ENCODE data around the gene RAB10.
"Not testable (repeated sequence)": the region's sequence is repeated elsewhere in the genome, so short reads cannot be mapped to it uniquely, and the experiment has no call there.

RAB10 gene

DNA sequence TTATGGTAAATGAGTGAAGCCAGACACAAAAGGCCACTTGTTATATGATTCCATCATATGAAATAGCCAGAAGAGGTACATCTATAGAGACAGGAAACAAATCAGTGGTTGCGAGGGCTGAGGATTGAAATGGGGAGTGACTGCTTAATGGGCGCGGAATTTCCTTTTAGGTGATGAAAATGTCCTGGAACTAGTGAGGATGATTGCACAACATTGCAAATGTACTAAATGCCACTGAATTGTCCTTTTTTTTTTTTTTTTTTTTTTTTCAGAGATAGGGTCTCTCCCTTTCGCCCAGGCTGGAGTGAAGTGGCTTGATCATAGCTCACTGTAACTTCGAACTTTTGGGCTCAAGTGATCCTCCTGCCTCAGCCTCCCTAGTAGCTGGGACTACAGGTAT, 123.7 kb downstream of the RAB10 start:
- DNase-seq (ENCODE audit: low read depth, low spot score) = no peak

DNA sequence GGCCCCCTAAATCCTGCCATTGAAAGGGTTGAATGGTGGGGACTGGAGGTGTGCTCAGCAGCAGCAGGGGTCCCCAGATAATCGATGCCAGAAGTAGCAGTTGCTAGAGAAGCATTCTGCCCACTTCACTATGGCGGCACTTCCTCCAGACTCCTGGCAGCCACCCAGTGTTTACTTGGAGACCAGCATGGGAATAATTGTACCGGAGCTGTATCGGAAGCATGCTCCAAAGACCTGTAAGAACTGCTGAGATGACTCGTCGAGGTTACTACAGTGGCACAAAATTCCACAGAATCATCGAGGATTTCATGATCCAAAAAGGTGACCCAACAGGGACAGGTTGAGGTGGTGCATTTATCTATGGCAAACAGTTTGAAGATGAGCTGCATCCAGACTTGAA, 128.0 kb downstream of the RAB10 start:
- DNase-seq (ENCODE audit: low read depth, low spot score) = no peak

- no peak for DNase-seq (ENCODE audit: low read depth, low spot score)
These were observed 129.1 kb downstream of the RAB10 start for GRCh38 chr2:26162963-26163362.

DNA sequence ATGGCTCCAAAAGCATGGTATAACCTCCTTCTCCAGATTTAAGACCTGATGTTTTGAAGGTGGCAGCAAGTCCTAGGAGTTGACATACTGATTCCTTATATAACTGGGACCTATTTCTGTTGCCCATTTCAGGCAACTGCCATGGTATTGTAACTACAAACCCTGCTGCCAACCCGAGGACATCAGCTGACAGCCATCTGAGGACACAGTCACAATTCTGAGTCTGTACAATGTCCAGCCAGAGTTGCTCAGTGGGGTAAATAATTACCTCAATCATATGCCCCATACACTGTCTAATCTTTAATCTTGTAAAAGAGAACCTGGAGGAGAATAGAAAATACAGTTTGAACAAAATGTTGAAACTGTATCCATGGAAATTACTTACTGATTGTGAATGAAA, 130.3 kb downstream of the RAB10 start:
- no peak for DNase-seq (ENCODE audit: low read depth, low spot score)

DNA sequence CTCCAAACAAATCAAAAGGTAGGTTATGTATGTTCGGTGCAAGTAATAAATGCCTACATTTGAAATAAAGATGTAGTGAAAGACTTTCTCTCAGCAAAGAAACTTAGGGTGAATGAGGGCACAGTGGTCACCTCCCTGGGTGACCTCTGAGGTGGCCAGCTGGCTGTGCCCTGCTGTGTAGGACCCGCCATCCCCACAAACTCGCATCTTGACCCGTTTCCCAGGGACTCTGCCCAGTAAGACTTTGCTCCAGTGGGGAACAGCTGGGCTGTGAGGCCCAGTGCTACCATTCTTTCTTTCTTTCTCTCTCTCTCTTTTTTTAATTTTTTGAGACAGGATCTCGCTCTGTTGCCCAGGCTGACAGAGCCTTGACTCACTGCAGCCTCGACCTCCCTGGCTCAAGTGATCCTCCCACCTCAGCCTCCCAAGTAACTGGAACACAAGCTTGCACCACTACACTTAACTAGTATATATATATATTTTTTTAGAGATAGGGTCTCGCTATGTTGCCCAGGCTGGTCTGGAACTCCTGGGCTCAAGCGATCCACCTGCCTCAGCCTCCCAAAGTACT, 130.8 kb downstream of the RAB10 start:
- DNase-seq (ENCODE audit: low read depth, low spot score) = no peak

DNA sequence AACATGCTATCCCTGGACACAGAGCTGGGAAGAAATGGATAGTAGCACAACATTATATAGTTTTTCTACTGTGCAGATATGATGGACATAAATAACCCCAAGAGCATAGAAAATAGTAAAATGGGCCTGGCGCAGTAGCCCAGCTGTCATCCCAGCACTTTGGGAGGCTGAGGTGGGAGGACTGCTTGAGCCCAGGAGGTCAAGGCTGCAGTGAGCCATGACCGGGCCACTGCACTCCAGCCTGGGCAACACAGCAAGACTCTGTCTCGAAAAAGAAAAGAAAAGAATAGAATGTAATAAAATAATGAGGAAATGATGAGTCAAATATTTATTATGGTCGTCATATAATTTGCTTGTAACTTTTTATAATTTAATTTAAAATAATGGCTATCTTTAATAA, 131.5 kb downstream of the RAB10 start:
- DNase-seq (ENCODE audit: low read depth, low spot score) = no peak

- DNase-seq (ENCODE audit: low read depth, low spot score) = not testable (repeated sequence)
These were observed 132.7 kb downstream of the RAB10 start for GRCh38 chr2:26166541-26166940.

GRCh38 chr2:26168785-26169184, 134.9 kb downstream of the RAB10 start:
- DNase-seq (ENCODE audit: low read depth, low spot score) = no peak

- no peak for DNase-seq (ENCODE audit: low read depth, low spot score)
These were observed 135.3 kb downstream of the RAB10 start for GRCh38 chr2:26169226-26169625.

- DNase-seq (ENCODE audit: low read depth, low spot score) = no peak
These were observed 136.0 kb downstream of the RAB10 start for GRCh38 chr2:26169681-26170414.

GRCh38 chr2:26170795-26171194, 136.9 kb downstream of the RAB10 start:
- no peak for DNase-seq (ENCODE audit: low read depth, low spot score)

GRCh38 chr2:26172189-26172870, 138.4 kb downstream of the RAB10 start:
- no peak for DNase-seq (ENCODE audit: low read depth, low spot score)

DNA sequence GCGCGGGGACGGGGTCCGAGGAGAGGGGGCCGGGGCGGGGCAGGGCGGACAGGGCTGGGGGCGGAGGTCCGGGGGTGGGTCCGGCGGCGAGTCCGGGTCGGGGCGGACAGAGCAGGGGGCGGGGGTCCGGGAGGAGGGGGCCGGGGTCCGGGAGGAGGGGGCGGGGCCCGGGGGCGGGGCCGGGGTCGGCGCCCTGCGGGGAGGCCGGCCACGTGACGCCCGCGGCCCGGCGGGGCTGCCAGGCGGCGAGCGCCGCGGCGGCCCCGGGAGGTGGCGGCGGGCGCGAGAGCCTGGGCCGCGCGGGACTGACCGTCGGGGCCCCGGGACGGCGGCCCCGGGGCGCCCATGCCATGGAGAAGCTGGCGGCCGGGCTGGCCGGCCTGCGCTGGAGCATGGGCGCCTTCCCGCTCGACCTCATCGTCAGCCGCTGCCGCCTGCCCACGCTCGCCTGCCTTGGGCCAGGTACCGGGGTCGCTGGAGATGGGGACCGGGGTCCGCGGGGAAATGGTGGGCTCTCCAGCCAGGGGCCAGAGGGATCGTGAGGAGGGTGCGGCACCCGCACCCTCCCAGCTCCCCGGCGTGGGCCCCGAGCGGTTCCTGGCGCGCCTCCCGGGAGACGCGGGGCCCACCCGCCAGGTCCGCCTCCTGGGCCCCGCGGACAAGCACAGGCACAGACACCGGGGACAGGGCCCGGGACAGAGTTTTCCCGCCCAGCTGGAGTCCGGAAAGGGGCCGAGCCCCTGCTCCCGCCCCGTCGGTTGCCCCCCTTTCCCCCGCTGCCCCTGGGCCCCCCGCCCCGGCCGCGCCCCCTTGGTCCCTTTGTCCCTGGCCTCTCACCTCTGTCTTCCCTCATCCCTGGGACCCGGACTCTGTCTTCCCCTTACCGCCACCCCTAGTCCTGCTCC, 139.2 kb downstream of the RAB10 start, which contains the start of gene GAREM2:
Gene GAREM2, plus strand, starts transcription at position 218 of the 905 bp plus-strand sequence. Its CDS starts 133 bp downstream, at position 351.
- DNase-seq (ENCODE audit: low read depth, low spot score) = no peak

DNA sequence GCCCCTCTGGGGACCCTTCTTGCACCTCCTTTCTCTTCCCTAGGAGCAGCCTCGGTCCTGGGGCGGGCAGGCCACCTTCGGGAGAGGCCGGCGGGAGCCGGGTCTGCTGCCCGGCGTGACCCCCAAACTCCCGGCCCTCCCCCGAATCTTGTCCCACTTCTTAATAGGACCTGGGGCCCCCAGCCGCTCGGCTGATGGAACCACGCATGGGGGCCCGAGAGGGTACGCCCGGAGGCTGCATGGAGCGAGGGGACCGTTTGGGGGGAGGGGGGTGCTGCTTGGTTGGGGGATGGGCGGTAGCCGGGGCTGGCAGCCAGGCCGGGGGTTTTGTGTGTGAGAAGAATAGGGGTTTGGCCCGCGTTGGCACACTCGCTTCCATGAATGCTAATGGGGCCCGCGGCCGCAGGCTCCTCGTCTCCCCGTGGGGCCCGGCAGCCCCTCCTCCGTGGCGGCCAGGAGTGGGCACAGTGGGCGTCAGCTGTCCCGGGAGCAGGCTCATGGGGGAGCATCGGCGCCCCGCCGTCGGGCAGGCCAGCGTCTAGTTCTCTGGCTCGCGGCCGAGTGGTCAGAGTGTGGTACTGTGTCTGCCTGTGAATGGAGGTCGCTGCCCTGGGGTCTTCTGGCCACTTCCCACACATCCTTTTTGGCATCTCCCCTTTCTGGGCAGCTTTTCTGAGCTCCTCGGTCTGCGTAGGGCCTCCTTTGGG, 140.0 kb downstream of the RAB10 start:
- no peak for DNase-seq (ENCODE audit: low read depth, low spot score)

- no peak for DNase-seq (ENCODE audit: low read depth, low spot score)
These were observed 141.0 kb downstream of the RAB10 start for GRCh38 chr2:26174691-26175465.

DNA sequence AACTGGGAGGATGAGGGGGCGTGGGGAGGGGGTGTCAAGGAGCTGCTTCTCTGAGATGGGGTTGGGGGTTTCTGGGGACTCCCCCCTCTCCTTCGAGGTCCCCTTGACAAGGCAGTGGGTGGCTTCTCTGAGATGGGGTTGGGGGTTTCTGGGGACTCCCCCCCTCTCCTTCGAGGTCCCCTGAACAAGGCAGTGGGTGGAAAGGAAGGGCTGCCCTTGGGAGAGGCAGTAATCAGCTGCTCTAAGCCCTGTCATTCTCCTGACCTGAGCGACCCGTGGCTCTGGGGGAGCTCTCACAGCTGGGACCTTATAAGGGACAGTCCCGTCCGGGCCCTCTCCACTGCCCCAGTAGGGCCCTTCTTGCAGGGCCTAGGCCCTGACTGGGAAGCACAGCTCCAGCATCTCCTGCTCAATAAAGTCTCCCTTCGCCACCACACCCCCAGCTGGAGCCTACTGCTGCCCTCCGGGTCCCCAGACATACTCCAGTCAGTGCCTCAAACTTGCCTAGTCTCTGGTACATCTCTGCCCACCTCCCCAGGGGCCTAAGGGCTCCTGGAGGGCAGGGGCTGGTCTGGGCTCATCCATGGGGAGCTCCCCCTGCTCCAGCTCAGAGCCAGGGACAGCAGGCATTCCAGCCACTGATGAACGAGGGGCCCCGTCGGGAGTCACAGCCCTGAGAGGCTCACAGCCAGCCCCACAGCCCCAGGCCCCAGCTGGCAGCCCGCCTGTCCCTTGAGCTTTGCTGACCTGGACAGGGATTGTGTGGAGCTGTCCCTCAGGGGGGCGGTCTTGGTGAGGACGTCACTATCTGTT, 141.8 kb downstream of the RAB10 start:
- no peak for DNase-seq (ENCODE audit: low read depth, low spot score)

GRCh38 chr2:26176279-26176615, 142.4 kb downstream of the RAB10 start:
- DNase-seq (ENCODE audit: low read depth, low spot score) = no peak

DNA sequence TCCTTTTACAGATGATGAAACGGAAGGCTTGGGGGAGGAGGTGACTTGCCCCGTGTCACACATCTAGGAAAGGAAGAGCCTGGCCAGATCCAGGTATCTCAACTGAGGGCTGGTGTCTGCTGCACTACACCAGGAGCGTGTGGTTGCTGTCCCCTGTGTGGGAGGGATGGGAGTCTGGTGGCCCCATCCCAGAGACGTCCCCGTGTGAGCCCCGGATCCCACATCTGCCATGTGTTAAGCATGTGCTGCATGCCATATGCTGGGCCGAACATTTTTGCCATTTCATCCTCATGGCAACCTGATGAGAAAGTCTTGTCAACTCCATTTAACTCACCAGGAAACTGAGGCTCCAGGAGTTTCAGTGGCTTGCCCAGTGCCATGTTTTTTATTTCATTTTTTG, 143.2 kb downstream of the RAB10 start:
- no peak for DNase-seq (ENCODE audit: low read depth, low spot score)

DNA sequence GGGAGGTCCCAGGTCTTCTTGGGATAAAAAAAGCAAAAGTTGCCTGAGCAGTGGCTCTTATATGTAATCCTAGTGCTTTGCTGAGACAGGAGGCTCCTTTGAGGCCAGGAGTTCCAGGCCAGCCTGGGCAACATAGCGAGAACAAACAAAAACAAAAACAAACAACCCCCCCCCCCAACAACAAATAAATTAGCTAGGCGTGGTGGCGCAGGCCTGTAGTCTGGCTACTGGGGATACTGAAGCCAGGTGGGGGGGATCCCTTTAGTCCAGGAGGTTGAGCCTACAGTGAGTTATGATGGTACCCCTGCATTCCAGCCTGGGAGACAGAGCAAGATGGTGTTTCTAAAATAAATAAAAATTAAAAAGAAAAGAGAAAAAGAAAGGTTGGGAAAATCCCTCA, 144.4 kb downstream of the RAB10 start:
- DNase-seq (ENCODE audit: low read depth, low spot score) = no peak

Data from brain pericyte (primary cell).